ENCODE measurements around the gene ATP5F1E.

GRCh38 chr20:59006864-59007664, 25.1 kb downstream of the ATP5F1E start, which contains the start of gene CTSZ:
- no peak for TF ChIP-seq CTCF (IDR thresholded peaks at IDR 0.05)
- peak in 2 of 3 donors; percentile 55 to 60 for TF ChIP-seq POLR2AphosphoS5 (IDR thresholded peaks at IDR 0.05)
- peak; percentile 29 for TF ChIP-seq POLR2A (IDR thresholded peaks at IDR 0.05)
- TF ChIP-seq EP300 (IDR thresholded peaks at IDR 0.05; ENCODE audit: low read depth): no peak

Data from transverse colon (tissue), 4 donors.